ENCODE measurements around the gene FOXE3.

Gene FOXE3

GRCh38 chr1:47405697-47406096 is 10.4 kb upstream of the FOXE3 start:
- no peak for DNase-seq (ENCODE audit: low read depth)

- no peak for DNase-seq (ENCODE audit: low read depth)
Measured at GRCh38 chr1:47406966-47407365, 9.1 kb upstream of the FOXE3 start.

GRCh38 chr1:47407481-47407880 is 8.6 kb upstream of the FOXE3 start:
- DNase-seq (ENCODE audit: low read depth), result no peak

GRCh38 chr1:47409311-47410067 is 6.6 kb upstream of the FOXE3 start:
- no peak for DNase-seq (ENCODE audit: low read depth)

DNA sequence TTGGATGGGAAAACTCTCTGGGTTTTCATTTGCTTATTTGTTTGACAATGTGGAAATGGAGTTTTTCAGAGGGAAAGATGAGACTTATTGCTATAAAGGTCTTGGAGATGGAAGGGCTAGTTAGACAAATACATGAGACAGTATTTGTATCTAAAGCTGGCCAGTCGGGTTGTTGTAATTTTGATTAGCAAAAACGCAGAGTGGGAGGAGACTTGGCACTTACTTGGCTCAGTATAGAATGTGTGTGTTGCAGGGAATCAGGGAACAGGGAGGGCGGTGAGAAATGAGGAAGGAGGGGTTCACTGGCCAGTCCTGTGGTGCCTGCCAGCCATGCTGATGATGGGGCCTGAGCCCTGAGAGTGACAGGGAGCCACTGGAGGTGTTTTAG is 6.0 kb upstream of the FOXE3 start:
- DNase-seq (ENCODE audit: low read depth), result no peak

GRCh38 chr1:47411436-47411835 is 4.6 kb upstream of the FOXE3 start:
- no peak for DNase-seq (ENCODE audit: low read depth)

- no peak for DNase-seq (ENCODE audit: low read depth)
Measured at GRCh38 chr1:47412437-47412836, 3.6 kb upstream of the FOXE3 start.

DNA sequence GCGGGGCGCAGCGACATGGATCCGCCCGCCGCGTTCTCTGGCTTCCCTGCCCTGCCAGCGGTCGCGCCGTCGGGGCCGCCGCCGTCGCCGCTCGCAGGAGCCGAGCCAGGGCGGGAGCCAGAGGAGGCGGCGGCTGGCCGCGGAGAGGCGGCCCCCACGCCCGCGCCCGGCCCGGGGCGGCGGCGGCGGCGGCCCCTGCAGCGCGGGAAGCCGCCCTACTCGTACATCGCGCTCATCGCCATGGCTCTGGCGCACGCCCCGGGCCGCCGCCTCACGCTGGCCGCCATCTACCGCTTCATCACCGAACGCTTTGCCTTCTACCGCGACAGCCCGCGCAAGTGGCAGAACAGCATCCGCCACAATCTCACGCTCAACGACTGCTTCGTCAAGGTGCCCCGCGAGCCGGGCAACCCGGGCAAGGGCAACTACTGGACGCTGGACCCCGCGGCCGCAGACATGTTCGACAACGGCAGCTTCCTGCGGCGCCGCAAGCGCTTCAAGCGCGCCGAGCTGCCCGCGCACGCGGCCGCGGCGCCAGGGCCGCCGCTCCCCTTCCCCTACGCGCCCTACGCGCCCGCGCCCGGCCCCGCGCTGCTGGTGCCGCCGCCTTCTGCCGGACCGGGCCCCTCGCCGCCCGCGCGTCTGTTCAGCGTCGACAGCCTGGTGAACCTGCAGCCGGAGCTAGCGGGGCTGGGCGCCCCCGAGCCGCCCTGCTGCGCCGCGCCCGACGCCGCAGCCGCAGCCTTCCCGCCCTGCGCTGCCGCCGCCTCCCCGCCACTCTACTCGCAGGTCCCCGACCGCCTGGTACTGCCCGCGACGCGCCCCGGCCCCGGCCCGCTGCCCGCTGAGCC is 459 bp downstream of the FOXE3 start:
- DNase-seq (ENCODE audit: low read depth), result no peak

- no peak for DNase-seq (ENCODE audit: low read depth)
Measured at GRCh38 chr1:47417170-47418044, 1.3 kb downstream of the FOXE3 start.

DNA sequence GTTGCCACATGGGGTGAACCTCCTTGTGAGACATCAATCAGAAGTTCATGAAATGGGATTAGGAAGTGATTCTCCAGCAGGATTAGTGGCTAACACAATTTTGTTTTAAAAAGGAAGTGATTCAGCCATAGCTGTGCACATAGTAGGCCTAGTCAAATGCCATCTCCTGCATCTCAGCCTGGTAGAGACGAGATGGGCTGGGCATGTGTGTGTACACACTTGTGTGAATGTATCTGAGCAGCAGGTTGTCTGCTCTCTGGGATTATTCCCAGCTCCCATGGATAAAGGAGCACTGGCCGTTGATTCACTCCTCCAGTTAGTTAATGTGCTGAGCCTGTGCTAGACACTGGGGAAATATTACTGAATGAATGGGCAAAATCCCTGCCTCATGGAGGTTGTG is 2.0 kb downstream of the FOXE3 start:
- DNase-seq (ENCODE audit: low read depth), result no peak

GRCh38 chr1:47418681-47419325 is 2.7 kb downstream of the FOXE3 start:
- no peak for DNase-seq (ENCODE audit: low read depth)

DNA sequence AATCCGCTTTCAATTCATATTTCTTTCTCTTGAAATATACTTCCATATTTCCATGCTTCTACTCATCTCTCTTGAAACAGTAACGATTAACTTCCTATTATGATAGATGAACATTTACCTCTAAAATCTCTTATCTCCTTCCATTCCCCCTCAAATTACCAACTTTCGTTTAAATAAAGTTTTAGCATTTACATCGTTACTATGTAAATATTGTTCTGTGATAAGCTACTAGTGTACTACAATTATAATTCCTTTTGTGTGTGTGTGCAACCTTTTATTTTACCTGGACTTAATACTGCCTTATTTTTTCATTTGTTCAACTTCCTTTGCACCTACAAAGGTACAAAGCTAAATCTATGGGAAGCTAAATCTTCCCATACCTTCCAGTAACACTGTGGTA is 4.5 kb downstream of the FOXE3 start:
- DNase-seq (ENCODE audit: low read depth), result no peak

- DNase-seq (ENCODE audit: low read depth), result no peak
Measured at GRCh38 chr1:47423872-47424271, 7.8 kb downstream of the FOXE3 start.

DNA sequence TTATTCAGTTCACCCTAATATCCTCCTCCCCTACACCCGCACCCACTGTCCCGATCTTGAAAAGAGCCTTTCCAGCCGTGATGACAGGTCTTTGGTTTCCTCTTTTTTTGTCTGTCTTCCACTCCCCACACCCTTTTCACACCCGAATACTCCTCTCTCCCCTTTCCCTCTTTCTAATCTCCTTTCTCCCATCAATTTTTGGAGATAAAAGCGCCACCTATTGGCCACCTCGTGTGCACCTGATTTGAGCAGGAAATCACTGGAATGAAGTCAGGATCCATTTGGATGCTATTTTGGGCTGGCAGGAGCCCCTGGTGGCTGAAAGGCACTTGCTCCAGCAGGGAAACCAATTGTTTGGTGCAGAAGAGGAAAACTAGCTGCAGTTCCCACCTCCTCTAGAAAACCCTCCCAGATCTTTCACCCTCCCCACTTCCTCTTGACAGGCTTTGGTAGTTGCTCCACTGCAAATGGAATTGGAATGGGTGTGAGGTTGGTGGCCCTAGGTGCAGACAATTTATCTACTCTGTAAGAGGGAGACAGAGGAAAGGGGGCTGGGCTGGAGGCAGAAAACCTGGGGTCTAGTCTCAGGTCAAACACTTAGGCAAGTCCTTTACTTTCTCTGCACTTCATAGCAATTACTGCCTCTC is 8.4 kb downstream of the FOXE3 start:
- no peak for DNase-seq (ENCODE audit: low read depth)

DNA sequence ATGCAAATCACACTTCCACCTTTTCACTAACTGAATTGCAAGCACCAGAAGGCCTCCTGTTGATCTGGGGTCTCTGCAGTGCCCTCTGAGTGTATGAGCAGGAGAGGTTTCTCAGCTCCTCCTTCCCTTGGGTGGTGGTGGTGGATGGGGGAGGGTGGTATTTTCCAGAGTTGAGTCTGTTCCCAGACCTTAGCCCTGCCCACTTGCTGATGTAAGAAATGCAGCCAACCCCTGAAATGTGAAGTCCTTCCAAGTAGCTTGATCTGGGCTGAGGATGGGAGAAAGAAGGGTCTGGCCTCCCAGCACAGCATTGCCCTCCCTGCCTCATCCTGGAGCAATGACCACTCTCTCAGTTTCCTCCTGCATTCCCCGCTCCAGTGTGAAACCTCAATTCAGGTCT is 15.4 kb downstream of the FOXE3 start:
- no peak for DNase-seq (ENCODE audit: low read depth)

DNA sequence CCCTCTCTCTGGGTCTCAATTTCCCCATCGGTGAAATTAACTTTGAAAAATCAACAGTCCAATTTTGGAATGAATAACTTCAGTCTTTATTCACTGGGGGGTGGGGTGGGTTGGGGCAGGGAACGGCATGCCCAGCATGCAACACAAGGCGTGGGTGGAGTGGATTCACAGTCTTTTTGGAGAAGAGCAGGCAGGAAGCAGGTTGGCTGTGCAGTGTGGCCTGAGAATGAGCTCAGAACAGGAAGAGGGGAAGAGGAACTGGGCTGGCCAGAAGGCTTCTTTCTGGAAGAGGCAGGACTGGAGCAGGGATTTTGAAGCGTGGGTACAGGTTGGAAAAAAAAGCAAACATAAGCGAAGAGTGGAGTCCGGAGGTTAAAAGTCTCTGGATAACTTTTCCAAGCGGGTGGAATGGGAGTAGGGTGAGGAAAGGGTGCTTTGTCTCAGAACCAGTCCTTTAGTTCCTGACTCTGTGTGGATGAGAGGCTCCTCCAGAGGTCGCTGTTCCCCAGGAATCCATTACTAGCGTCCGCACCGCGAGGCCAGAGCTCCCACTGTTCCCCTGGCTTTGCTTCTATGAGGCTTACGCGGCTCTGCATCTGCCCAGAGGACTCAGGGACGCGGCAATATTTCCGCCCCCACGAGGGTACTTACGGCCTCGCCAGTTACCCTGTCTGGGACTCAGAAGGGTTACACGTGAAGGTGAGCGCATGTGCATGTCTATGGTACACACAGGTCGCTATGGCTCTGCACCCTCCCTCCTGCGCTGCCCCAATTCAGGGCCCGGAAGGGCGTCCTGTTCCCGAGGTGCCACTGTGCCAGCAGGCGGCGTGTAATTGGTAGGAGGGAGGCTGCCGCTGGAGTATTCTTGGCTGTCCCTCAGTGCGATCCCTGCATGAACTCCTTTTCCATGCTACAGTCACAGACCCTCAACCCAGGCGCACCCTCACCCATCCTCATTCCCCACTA is 16.3 kb downstream of the FOXE3 start:
- DNase-seq (ENCODE audit: low read depth), result no peak

DNA sequence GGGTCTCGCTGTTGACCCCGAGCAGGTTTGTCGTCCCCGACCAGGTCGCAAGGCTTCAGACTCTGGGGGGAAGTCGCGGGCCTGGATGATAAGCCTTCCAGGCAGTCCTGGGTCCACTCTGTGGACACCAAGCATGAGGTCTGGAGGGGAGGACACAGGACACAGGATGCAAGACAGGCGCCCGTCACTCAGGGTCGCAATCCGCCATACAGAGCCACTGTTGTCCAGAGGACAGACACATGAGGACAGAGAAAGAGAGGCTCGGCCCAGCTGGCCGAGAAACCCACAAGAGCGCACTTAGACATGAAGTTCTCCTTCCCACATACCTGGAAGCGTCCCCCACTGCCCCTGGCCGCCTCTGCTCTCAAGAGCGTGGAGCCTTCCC is 16.9 kb downstream of the FOXE3 start:
- DNase-seq (ENCODE audit: low read depth), result no peak

- DNase-seq (ENCODE audit: low read depth), result no peak
Measured at GRCh38 chr1:47433477-47434050, 17.5 kb downstream of the FOXE3 start.

DNA sequence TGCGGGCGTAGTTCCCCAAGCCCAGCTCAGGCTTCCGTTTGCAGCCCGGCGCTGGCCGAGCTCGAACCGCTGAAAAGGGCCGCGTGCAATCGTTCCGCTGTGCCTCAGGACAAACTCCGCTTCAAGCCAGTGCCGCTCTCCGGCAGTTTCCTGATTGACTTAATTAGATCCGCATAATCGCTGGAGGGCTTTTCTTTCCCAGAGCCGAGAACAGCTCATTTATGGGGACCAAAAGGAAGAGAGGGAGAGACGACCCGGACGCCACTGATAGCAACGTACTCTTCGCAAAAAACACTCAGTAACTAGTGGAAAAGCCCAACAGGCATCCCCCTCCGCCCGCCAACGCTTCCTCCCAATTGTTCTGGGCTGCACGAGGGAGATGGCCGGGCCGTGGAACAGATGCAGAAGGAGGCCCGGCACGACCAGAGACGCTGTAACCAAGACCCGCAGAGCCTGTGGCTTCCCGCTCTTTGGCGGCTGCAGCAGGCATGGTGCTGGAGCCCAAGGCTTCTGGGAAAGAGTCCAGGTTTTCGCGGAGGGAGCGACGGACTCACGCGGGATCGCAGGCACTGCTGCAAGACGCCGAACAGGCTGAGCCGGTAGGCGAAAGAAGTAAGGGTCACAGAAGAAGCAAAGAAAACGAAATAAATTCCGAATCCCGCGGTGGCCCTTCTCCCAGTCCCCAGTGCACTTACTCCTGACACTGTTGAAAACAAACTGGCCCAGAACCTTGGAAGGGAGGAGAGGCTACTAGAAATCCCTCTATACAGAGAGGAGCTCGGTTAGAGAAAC is 18.2 kb downstream of the FOXE3 start:
- DNase-seq (ENCODE audit: low read depth), result no peak
